ENCODE results near the gene ALG14. TPM values are rescaled to one million over a fixed set of nuclear protein-coding genes. Genes with fewer than 3 reads are reported as not detected.

Gene ALG14
- total and polyA plus RNA-seq, 10 of the 15 experiments (the other 5 are each of a cell fraction or from before 2014, with no cell fraction given) = 2.6 to 19.2 (median 7.5) TPM

DNA sequence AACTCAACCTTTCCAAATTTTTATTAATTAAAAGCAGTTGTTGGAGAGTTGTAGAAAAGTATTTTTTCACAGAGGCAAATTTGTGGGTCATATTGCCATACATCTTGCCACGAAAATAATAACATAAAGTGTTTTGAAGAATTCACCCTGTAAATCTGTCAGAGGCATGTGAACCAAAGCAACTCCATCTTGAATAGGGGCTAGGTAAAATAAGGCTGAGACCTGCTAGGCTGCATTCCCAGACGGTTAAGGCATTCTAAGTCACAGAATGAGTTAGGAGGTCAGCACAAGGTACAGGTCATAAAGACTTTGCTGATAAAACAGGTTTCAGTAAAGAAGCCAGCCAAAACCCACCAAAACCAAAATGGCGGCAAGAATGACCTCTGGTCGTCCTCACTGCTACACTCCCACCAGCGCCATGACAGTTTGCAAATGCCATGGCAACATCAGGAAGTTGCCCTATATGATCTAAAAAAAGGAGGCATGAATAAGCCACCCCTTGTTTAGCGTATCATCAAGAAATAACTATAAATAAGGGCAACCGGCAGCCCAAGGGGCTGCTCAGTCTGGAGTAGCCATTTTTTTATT is 141.4 kb downstream of the ALG14 start:
- intact Hi-C loops (cut with micrococcal nuclease; ENCODE audit: unreplicated experiment) (no loop called here), in situ Hi-C loops (cut with MboI) (no loop called here)
- RAD21 ChIA-PET (ENCODE audit: unreplicated experiment) = no interaction called here
- Histone ChIP-seq H3K27ac (ENCODE audit: control insufficient read depth, insufficient read depth) (no peak overlapping the region), H3K9me3 (replicated peaks; ENCODE audit: control insufficient read depth, insufficient read depth, low read length) (no peaks in the 10 kb centered on the region), H3K4me1 (ENCODE audit: control insufficient read depth, insufficient read depth, low read length) (no peaks in the 10 kb centered on the region), H3K4me3 (no peak overlapping the region), H3K27me3 (replicated peaks in 1 of 2; ENCODE audit: control insufficient read depth in 2 of 2, insufficient read depth in 2 of 2, low read length in 1 of 2) (peaks cover 0 to 4% of the 10 kb centered on the region in 2 experiments; a peak in 3 of 4 replicates), H4K20me1 (ENCODE audit: control insufficient read depth, insufficient read depth) (no peaks in the 10 kb centered on the region), H2AFZ (ENCODE audit: control insufficient read depth, low read depth, low read length) (no peak overlapping the region), H3K36me3 (ENCODE audit: control insufficient read depth in 2 of 2, insufficient read depth in 2 of 2, low read length in 1 of 2) (no peaks in the 10 kb centered on the region), H3K9ac (ENCODE audit: control insufficient read depth, insufficient read depth, low read length) (no peak overlapping the region), H3K79me2 (ENCODE audit: control insufficient read depth, insufficient read depth, low read length) (no peaks in the 10 kb centered on the region), H3K4me2 (ENCODE audit: control insufficient read depth, insufficient read depth) (no peak overlapping the region)
- 59% methylated on average over 7 of the region's 7 CpGs for WGBS (ENCODE audit: insufficient coverage, insufficient replicate concordance, low lambda C conversion rate, missing lambda C conversion rate)
- CTCF ChIA-PET = no interaction called here
- POLR2A ChIA-PET = no interaction called here
- SMC1A ChIA-PET (ENCODE audit: uncharacterized antibody, unreplicated experiment) = no interaction called here
- ATAC-seq (no peak), DNase-seq (ENCODE audit: low read depth, low spot score) (no peak), FAIRE-seq (no peak)
- no TSS peak for BruUV-seq (replicated peaks)
- TF ChIP-seq, protein P1, sequence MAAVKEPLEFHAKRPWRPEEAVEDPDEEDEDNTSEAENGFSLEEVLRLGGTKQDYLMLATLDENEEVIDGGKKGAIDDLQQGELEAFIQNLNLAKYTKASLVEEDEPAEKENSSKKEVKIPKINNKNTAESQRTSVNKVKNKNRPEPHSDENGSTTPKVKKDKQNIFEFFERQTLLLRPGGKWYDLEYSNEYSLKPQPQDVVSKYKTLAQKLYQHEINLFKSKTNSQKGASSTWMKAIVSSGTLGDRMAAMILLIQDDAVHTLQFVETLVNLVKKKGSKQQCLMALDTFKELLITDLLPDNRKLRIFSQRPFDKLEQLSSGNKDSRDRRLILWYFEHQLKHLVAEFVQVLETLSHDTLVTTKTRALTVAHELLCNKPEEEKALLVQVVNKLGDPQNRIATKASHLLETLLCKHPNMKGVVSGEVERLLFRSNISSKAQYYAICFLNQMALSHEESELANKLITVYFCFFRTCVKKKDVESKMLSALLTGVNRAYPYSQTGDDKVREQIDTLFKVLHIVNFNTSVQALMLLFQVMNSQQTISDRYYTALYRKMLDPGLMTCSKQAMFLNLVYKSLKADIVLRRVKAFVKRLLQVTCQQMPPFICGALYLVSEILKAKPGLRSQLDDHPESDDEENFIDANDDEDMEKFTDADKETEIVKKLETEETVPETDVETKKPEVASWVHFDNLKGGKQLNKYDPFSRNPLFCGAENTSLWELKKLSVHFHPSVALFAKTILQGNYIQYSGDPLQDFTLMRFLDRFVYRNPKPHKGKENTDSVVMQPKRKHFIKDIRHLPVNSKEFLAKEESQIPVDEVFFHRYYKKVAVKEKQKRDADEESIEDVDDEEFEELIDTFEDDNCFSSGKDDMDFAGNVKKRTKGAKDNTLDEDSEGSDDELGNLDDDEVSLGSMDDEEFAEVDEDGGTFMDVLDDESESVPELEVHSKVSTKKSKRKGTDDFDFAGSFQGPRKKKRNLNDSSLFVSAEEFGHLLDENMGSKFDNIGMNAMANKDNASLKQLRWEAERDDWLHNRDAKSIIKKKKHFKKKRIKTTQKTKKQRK (IDR thresholded peaks at IDR 0.05; ENCODE audit: low read depth, low read length) = no peak
- TF ChIP-seq, protein P2, sequence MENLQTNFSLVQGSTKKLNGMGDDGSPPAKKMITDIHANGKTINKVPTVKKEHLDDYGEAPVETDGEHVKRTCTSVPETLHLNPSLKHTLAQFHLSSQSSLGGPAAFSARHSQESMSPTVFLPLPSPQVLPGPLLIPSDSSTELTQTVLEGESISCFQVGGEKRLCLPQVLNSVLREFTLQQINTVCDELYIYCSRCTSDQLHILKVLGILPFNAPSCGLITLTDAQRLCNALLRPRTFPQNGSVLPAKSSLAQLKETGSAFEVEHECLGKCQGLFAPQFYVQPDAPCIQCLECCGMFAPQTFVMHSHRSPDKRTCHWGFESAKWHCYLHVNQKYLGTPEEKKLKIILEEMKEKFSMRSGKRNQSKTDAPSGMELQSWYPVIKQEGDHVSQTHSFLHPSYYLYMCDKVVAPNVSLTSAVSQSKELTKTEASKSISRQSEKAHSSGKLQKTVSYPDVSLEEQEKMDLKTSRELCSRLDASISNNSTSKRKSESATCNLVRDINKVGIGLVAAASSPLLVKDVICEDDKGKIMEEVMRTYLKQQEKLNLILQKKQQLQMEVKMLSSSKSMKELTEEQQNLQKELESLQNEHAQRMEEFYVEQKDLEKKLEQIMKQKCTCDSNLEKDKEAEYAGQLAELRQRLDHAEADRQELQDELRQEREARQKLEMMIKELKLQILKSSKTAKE (IDR thresholded peaks at IDR 0.05; ENCODE audit: low read depth, poor library complexity, severe bottlenecking) = no peak
- TF ChIP-seq, protein P3, sequence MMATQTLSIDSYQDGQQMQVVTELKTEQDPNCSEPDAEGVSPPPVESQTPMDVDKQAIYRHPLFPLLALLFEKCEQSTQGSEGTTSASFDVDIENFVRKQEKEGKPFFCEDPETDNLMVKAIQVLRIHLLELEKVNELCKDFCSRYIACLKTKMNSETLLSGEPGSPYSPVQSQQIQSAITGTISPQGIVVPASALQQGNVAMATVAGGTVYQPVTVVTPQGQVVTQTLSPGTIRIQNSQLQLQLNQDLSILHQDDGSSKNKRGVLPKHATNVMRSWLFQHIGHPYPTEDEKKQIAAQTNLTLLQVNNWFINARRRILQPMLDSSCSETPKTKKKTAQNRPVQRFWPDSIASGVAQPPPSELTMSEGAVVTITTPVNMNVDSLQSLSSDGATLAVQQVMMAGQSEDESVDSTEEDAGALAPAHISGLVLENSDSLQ (IDR thresholded peaks at IDR 0.05) = no peak
- TF ChIP-seq, protein P4, sequence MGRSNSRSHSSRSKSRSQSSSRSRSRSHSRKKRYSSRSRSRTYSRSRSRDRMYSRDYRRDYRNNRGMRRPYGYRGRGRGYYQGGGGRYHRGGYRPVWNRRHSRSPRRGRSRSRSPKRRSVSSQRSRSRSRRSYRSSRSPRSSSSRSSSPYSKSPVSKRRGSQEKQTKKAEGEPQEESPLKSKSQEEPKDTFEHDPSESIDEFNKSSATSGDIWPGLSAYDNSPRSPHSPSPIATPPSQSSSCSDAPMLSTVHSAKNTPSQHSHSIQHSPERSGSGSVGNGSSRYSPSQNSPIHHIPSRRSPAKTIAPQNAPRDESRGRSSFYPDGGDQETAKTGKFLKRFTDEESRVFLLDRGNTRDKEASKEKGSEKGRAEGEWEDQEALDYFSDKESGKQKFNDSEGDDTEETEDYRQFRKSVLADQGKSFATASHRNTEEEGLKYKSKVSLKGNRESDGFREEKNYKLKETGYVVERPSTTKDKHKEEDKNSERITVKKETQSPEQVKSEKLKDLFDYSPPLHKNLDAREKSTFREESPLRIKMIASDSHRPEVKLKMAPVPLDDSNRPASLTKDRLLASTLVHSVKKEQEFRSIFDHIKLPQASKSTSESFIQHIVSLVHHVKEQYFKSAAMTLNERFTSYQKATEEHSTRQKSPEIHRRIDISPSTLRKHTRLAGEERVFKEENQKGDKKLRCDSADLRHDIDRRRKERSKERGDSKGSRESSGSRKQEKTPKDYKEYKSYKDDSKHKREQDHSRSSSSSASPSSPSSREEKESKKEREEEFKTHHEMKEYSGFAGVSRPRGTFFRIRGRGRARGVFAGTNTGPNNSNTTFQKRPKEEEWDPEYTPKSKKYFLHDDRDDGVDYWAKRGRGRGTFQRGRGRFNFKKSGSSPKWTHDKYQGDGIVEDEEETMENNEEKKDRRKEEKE (IDR thresholded peaks at IDR 0.05) = no peak
- TF ChIP-seq SREBF1 (IDR thresholded peaks at IDR 0.05; ENCODE audit: low read length) (no peak), SMAD5 (IDR thresholded peaks at IDR 0.05; ENCODE audit: low read depth) (no peak), ASH2L (IDR thresholded peaks at IDR 0.05; ENCODE audit: borderline replicate concordance, low read depth) (no peak), SP1 (IDR thresholded peaks at IDR 0.05; ENCODE audit: low read depth, low read length) (no peak), BRCA1 (IDR thresholded peaks at IDR 0.05; ENCODE audit: low read depth, low read length) (no peak)
- TF ChIP-seq, protein P5, sequence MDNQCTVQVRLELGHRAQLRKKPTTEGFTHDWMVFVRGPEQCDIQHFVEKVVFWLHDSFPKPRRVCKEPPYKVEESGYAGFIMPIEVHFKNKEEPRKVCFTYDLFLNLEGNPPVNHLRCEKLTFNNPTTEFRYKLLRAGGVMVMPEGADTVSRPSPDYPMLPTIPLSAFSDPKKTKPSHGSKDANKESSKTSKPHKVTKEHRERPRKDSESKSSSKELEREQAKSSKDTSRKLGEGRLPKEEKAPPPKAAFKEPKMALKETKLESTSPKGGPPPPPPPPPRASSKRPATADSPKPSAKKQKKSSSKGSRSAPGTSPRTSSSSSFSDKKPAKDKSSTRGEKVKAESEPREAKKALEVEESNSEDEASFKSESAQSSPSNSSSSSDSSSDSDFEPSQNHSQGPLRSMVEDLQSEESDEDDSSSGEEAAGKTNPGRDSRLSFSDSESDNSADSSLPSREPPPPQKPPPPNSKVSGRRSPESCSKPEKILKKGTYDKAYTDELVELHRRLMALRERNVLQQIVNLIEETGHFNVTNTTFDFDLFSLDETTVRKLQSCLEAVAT (IDR thresholded peaks at IDR 0.05) = no peak
